Measurements from ENCODE around the gene ZSWIM3. TPM values are rescaled to one million over a fixed set of nuclear protein-coding genes. Genes with fewer than 3 reads are reported as not detected.

The ZSWIM3 gene
- total RNA-seq, 1 experiment from 2014 or later: 6.4 TPM

DNA sequence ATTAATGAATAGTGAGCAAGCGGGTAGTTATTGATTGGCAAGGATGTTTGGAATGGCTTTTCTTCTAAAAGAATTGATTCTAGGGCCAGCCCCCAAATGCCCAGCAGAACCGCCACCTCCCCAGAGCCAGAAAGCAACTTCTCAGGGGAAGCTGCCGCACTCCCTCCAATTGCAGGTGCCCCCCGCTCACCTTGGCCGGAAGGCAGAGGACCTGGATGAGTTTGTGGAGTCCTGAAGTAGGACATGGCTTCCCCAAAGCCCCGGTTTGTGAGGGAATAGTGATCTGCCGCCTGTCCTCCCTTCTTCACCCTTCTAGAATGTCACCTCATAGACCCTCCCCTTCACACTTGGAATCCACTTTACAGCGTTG is 29.9 kb downstream of the ZSWIM3 start, which contains the start of gene SPATA25:
TSS of gene SPATA25 (minus strand) at position 277 of the 370 bp plus-strand sequence. CDS start at position 245, 32 bp downstream.
- DNase-seq: no peak
- intact Hi-C loops (cut with micrococcal nuclease; ENCODE audit: unreplicated experiment): no loop called here
- no peak within 1 kb of the TSS for H3K27ac Mint-ChIP-seq (ENCODE audit: unreplicated experiment)
- no peaks in the 10 kb centered on the region for H3K9me3 ChIP-seq
- peaks cover 45% of the 10 kb centered on the region for H3K36me3 Mint-ChIP-seq (ENCODE audit: insufficient read depth, unreplicated experiment)
- BruUV-seq (replicated peaks): no TSS peak
- ChIA-PET POLR2A (no interaction called here), CTCF (no interaction called here)
- H3K4me1 Mint-ChIP-seq (ENCODE audit: low read depth, unreplicated experiment): peaks cover 20% of the 10 kb centered on the region
- H3K4me3 Mint-ChIP-seq (ENCODE audit: unreplicated experiment): no peak within 1 kb of the TSS
- TF ChIP-seq, protein P1, sequence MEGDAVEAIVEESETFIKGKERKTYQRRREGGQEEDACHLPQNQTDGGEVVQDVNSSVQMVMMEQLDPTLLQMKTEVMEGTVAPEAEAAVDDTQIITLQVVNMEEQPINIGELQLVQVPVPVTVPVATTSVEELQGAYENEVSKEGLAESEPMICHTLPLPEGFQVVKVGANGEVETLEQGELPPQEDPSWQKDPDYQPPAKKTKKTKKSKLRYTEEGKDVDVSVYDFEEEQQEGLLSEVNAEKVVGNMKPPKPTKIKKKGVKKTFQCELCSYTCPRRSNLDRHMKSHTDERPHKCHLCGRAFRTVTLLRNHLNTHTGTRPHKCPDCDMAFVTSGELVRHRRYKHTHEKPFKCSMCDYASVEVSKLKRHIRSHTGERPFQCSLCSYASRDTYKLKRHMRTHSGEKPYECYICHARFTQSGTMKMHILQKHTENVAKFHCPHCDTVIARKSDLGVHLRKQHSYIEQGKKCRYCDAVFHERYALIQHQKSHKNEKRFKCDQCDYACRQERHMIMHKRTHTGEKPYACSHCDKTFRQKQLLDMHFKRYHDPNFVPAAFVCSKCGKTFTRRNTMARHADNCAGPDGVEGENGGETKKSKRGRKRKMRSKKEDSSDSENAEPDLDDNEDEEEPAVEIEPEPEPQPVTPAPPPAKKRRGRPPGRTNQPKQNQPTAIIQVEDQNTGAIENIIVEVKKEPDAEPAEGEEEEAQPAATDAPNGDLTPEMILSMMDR (IDR thresholded peaks at IDR 0.05; ENCODE audit: insufficient read depth in 1 of 2, low read depth in 1 of 2, low read length in 1 of 2, severe bottlenecking in 1 of 2, unreplicated experiment in 1 of 2): no peak
- no peaks in the 10 kb centered on the region for H3K27me3 ChIP-seq (replicated peaks; ENCODE audit: control insufficient read depth, insufficient read depth, low read length)
- H3K4me1 ChIP-seq: peaks cover 8% of the 10 kb centered on the region
- H3K9me3 Mint-ChIP-seq (ENCODE audit: unreplicated experiment): no peaks in the 10 kb centered on the region
- no peaks in the 10 kb centered on the region for H3K27me3 Mint-ChIP-seq (ENCODE audit: insufficient read depth, unreplicated experiment)
- peaks cover 6% of the 10 kb centered on the region for H3K36me3 ChIP-seq (ENCODE audit: control insufficient read depth, insufficient read depth, low read length)
- H3K4me3 ChIP-seq (ENCODE audit: low read depth, low read length): no peak within 1 kb of the TSS

DNA sequence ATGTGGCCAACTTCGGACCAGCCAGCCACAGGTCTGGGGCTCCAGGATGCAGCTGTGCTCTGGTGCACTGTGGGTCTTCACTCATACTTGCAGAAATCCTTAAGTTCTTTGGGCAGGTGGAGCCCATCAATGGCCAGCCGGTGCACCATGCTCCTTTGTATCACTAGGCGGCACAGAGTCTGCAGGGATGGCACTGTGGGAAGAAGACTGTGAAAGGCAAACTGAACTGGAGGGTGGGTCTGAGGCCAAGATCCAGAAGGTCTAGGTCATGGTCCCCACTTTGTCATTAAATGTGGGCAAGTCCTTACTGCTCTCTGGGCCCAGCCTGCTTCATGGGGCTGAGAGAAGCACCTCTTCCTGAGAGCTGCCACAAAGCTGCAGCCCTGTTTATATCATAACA is 31.3 kb downstream of the ZSWIM3 start:
- no peak for DNase-seq
- Histone ChIP-seq H3K4me3 (ENCODE audit: low read depth, low read length) (no peak overlapping the region), H3K36me3 (ENCODE audit: control insufficient read depth, insufficient read depth, low read length) (peaks cover 8% of the 10 kb centered on the region), H3K27me3 (replicated peaks; ENCODE audit: control insufficient read depth, insufficient read depth, low read length) (no peaks in the 10 kb centered on the region), H3K4me1 (peaks cover 8% of the 10 kb centered on the region), H3K9me3 (no peaks in the 10 kb centered on the region)
- ChIA-PET POLR2A (interaction anchor here (0.6 kb wide), 3 partner anchors 17 to 68 kb away, joined by 3 to 4 read pairs (median 3); no protein-coding TSS in a partner anchor), CTCF (interaction anchor here (1.6 to 4.3 kb wide), 2 partner anchors 45 to 69 kb away, joined by 3 to 49 read pairs; partner anchors contain the start of gene PCIF1)
- Mint-ChIP-seq H3K9me3 (ENCODE audit: unreplicated experiment) (no peaks in the 10 kb centered on the region), H3K27me3 (ENCODE audit: insufficient read depth, unreplicated experiment) (no peaks in the 10 kb centered on the region), H3K4me3 (ENCODE audit: unreplicated experiment) (no peak overlapping the region), H3K4me1 (ENCODE audit: low read depth, unreplicated experiment) (peaks cover 32% of the 10 kb centered on the region), H3K36me3 (ENCODE audit: insufficient read depth, unreplicated experiment) (peaks cover 44% of the 10 kb centered on the region), H3K27ac (ENCODE audit: unreplicated experiment) (no peak overlapping the region)
- intact Hi-C loops (cut with micrococcal nuclease; ENCODE audit: unreplicated experiment): no loop called here
- no TSS peak for BruUV-seq (replicated peaks)
- TF ChIP-seq, protein P1 (IDR thresholded peaks at IDR 0.05; ENCODE audit: insufficient read depth in 1 of 2, low read depth in 1 of 2, low read length in 1 of 2, severe bottlenecking in 1 of 2, unreplicated experiment in 1 of 2): no peak

DNA sequence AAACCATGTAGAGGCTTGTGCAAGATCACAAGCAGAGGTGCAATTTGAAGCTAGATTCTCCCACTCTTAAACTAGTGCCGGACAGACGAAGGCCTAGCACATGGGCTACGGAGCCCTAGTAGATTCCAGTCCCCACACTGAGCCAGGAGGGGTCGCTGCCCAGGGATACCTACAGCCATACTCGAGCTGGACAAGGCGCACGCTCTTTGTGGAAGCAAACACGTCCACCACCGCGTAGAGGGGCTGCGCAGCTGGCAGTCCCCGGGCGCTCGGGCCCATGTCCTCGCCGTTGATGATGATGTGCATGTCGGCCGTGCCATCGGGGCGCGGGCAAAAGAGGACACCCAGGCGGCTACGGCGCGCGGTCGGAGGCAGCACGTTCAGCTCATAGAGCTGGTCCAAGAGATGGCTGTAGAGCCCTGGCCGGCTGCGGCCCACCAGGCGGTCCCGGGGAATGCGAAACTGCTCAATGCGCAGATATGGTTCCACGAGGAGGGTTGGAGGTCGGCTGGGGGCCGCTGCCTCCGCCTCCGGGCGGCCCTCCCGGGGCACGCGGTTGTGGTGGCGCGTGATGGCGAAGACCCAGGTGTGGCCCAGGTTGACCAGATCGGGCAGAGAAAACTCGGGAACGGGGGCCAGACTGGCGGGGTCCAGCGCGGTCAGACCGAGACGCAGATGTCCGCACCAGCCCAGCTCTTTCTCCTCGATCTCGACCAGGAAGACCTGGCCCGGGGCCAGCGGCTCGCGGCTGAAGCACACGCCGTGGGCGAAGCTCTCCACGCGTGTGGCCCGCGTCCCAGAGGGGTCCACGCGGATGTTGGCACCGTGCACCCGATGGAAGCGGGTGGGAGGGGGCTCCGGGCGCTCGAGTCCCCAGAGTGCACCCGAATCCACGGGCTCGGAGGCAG is 32.9 kb downstream of the ZSWIM3 start:
- CTCF ChIA-PET: interaction anchor here (0.5 to 4.3 kb wide), 34 partner anchors 9 to 403 kb away, joined by 3 to 49 read pairs (median 4); partner anchors contain the start of genes ACOT8, PCIF1, PLTP and UBE2C
- POLR2A ChIA-PET: interaction anchor here (0.6 to 3.2 kb wide), 7 partner anchors 9 to 59 kb away, joined by 3 to 53 read pairs (median 6); partner anchors contain the start of genes PCIF1, SNX21 and ZSWIM1
- peak; percentile 94 for DNase-seq
- intact Hi-C loops (cut with micrococcal nuclease; ENCODE audit: unreplicated experiment): loop anchor here (1.0 to 5.0 kb wide), 5 partner anchors 9 to 78 kb away; partner anchors contain the start of genes ACOT8, UBE2C, ZSWIM1 and ZSWIM3
- Histone ChIP-seq H3K27me3 (replicated peaks; ENCODE audit: control insufficient read depth, insufficient read depth, low read length) (no peaks in the 10 kb centered on the region), H3K9me3 (no peaks in the 10 kb centered on the region), H3K4me1 (peaks cover 8% of the 10 kb centered on the region), H3K36me3 (ENCODE audit: control insufficient read depth, insufficient read depth, low read length) (peaks cover 8% of the 10 kb centered on the region), H3K4me3 (ENCODE audit: low read depth, low read length) (peak overlapping the region; percentile 94)
- Mint-ChIP-seq H3K4me1 (ENCODE audit: low read depth, unreplicated experiment) (peaks cover 36% of the 10 kb centered on the region), H3K36me3 (ENCODE audit: insufficient read depth, unreplicated experiment) (peaks cover 56% of the 10 kb centered on the region), H3K27me3 (ENCODE audit: insufficient read depth, unreplicated experiment) (no peaks in the 10 kb centered on the region), H3K4me3 (ENCODE audit: unreplicated experiment) (peak overlapping the region; percentile 95), H3K27ac (ENCODE audit: unreplicated experiment) (peak overlapping the region; percentile 95), H3K9me3 (ENCODE audit: unreplicated experiment) (no peaks in the 10 kb centered on the region)
- TF ChIP-seq, protein P1 (IDR thresholded peaks at IDR 0.05; ENCODE audit: insufficient read depth in 1 of 2, low read depth in 1 of 2, low read length in 1 of 2, severe bottlenecking in 1 of 2, unreplicated experiment in 1 of 2): peak; percentile 95 to 96
- TSS peak; percentile 56 for BruUV-seq (replicated peaks)
